NCI-H1105 treated with DMSO at 0.1 percent for 48 hours (cell line): ENCODE data around the gene TIMP1.
A peak's percentile ranks its signal among the peaks of the same experiment; 100 is the strongest.

Experiments used
- DNase-seq: peaks from one replicate; lab custom pipeline; 2025; lab: John Stamatoyannopoulos, UW

Gene TIMP1

DNA sequence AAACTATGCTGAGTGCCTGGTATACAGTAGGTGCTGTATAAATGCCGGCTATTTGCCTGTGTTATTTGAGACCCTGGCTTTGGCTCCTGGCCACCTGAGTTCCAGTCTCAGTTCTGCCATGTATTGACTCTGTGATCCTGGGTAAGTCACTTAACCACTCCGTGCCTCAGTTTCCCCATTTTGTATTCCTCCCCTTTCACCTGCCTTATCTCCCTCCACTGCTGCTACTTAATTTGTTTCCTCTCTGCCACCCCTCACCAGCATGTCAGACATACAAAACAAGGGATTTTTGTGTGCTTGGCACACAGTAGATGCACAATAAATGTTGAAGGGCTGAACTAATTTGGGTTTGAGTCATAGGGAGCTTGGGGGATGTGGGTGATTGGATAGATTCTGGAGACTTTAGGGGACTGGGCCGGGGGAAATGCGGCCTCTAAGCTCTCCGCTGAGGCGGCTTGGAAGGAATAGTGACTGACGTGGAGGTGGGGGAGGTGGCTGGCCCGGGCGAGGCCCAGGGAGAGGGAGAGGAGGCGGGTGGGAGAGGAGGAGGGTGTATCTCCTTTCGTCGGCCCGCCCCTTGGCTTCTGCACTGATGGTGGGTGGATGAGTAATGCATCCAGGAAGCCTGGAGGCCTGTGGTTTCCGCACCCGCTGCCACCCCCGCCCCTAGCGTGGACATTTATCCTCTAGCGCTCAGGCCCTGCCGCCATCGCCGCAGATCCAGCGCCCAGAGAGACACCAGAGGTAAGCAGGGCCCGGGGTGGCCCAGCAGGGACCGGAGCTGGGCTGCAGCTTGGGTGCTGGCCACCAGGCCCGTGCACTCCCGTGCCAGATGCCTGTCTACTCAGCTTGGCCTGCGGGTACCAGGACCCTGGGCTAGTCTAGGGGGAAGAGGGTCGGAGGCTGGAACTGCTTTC is at the start of gene TIMP1:
TSS of gene TIMP1 (plus strand) at position 706 of the 917 bp plus-strand sequence. CDS start 980 bp downstream, outside the sequence.
- no peak for DNase-seq

DNA sequence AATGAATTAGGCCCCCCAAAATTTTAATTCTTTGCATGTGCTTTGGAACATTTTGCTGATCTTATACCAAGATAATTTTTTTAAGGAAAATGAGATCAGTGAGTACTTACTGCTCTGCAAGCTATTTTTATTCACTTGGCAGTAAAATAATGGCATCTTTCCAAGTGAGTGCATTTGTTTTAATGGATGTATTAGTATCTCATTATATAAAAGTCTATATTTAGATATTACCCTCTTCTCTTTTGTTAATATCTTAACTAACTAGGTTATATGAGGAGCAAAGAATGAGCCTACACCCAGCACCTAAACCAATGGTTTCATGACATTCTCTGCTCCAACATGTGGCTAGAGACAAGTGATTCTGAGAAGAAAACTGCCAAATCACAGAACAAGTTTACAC is 42.4 kb upstream of the TIMP1 start:
- DNase-seq, result peak; percentile 1

DNA sequence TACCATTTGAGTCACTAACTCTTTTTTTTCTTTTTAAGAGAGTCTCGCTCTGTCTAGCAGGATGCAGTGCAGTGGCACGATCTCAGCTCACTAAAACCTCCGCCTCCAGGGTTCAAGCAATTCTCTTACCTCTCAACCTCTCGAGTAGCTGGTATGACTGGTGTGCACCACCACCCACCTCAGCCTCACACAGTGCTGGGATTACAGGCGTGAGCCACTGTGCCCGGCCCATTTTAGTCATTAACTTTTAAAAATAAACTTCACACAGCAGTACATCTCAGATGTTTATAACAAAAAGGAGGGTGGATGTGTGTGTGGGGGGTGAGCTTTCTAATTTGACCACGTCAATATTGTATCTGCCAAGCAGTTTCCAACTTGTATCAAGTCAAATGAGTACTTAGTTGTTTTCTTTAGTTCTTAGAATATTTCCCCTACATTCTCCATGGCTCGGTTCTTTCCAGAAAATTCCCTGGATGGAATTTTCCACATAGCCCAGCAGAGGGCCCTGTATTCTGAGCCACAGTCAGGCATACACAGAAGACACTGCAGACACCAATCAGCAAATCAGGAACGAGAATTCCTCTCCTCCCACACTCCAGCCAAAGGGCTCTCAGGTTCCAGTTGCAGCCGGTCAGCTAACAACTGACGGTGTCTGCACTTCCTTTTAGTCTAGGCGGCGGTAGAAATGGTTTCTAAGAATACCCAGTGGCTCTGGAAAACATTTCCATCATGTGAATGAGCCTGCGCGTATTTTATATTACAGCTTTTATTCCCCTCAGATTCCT is 41.3 kb upstream of the TIMP1 start:
- peak; percentile 77 for DNase-seq

DNA sequence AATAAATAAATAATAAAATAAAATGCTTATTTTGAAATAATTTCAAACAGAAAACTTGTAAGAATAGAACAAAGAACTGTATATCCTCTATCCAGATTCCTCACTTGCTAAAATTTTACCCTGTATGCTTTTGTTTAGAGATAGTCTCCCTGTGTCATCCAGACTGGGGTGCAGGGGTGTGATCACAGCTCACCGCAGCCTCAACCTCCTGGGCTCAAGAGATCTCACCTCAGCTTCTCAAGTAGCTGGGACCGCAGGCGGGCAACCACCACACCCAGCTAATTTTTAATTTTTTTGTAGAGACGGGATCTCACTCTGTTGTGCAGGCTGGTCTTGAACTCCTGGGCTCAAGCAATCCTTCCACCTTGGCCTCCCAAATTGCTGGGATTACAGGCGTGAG is 38.7 kb upstream of the TIMP1 start:
- DNase-seq, result no peak

DNA sequence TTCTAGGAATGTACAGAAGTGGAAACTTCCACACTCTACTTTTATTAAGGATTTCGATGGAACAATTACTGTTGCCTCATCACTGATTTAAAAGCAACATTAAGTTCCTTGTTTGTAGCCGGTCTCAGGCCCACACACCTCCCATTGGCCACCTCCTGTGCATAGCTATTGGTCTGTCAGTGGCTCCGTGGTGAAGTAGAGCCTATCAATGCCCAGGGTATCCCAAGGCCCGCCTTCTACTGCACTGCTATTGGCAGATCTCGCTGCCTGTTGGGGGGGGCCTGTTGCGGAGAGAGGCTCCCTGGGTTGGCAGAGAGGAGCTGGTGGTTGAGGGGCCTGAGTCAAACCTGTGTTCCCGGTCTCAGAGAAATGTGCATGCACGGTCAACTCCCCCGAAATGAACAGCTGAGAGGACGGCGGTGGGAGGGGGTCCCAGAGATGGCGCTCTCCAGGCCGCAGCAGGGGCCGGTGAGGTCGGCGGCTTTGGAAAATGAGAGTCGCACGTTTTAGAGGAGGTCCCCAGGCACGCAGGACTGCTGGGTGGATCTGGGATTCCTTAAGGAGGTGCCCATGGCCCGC is 26.1 kb upstream of the TIMP1 start:
- peak; percentile 89 for DNase-seq

DNA sequence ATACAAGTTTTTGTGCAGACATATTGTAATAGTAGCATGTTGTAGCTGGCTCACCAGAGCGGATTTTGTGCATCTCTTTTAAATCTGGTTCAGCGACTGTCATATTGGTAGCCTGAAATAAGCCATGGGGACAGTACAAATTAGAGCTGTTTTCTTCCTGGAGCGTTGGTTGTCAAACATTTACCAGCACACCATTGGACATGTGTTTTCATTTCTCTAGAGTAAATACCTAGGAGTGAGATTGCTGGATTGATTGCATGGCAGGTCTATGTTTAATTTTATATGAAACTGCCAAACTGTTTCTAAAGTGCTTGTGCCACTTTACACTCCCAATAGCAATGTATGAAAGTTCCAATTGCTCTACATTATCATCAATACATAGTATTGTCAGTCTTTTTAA is 23.8 kb upstream of the TIMP1 start:
- no peak for DNase-seq

DNA sequence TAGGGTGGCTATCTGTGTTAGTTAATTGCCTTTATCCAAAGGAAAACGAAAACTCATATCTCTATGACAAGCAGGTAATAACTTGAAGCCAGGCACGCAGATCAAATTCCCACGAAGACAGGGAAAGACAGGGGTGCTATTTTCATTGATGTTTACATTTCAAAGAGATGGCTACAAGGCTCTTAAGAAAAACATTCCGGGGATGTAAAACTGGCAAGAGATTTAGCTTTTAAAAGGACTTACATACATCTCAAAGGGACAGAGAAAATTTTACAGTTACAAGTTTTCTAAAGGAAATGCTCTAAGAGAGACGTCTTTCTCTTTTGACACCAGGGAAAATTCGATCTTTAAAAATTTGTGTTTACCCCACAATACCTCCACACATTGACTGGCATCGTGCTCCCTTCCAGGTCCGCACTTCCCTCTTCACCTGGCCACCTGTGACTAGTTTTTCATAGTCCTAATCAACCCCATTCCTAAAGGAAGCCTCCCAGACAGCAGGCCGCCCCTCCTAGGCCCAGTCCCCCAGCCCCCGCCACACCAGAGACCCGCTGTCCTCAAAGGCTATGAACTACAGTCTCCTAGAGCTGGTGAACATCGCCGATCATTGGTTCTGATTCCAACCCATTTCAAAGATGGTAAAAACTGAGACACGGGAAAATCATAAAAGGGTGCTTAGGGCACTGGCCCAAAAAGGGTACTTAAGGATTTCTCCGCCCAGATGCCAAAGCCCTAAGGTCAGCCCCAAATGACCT is 21.9 kb upstream of the TIMP1 start:
- no peak for DNase-seq

DNA sequence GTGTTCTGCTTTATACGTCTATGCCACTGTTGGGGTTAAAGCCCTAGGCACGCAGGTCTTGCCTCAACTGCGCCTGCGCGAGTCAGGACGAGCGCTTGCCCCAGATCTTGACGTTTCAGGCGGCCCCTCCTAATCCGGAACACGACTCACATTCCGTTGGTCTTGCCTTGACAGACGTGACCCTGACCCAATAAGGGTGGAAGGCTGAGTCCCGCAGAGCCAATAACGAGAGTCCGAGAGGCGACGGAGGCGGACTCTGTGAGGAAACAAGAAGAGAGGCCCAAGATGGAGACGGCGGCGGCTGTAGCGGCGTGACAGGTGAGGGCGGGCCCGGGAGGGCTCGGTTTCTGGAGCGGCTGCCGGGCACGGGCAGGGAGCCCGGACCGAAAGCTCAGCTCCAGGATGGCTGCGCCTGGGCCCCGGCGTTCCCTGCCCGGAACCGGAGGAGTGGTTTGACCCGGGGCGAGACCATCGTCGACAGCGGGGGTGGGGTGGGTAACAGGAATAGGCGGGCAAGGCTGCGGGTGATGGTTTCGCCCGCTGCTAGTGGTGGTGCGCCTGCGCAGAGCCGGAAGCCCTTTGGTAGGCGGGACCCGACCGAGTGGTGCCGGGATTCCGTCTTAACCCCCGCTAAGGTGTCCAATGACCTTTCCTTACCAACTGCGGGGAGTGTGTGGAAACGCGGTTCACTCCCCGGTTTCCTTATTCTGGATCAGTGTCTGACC is 21.1 kb upstream of the TIMP1 start, which contains the start of gene ARAF:
TSS of gene ARAF (plus strand) at position 272 of the 725 bp plus-strand sequence. CDS start 1,763 bp downstream, outside the sequence.
- peak; percentile 91 for DNase-seq

DNA sequence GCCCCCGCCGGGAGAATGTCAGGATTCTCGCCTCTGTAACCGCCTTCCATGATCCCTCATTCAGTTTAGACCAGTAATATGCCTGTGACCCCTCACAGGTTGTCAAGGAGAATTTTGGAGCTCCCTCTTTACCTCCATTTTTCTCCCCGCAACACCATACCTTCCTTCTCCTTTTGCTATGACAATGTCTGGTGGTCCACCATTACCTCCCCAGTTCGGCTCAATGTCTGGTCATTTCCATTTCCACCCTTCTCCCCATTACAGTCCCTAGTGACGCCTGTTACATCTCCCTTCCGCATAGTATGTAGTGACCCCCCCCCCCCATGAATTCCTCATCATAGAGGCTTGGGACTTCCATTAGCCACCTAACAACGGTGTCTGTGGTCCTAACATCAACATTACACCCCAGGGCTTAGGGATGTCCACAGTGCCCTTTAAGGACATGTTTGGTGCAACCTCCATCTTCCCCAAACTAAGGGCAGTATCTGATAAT is 20.5 kb upstream of the TIMP1 start:
- no peak for DNase-seq

DNA sequence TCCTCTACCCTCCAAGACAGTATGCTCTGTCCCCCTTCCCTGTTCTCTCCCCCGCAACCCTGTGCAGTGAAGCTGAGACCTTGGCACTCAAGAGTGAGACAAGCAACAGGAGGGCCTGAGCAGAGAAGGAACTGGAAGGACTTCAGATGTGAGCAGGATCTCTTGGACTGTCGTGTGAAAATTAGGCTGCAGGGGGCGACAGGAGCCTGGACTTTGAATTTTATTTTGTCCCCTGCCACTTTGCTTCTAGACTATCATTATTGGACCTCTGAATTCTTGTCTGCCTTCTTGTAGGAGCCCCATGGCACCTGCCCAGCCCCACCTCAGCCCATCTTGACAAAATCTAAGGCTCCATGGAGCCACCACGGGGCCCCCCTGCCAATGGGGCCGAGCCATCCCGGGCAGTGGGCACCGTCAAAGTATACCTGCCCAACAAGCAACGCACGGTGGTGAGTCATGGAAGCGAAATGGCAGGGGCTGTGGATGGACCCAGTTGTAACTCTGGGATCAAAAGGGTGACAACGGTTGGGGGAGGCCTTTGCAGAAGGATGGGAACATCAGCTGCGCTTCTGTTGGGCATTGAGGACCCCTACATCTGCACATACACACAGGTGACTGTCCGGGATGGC is 19.5 kb upstream of the TIMP1 start:
- no peak for DNase-seq

DNA sequence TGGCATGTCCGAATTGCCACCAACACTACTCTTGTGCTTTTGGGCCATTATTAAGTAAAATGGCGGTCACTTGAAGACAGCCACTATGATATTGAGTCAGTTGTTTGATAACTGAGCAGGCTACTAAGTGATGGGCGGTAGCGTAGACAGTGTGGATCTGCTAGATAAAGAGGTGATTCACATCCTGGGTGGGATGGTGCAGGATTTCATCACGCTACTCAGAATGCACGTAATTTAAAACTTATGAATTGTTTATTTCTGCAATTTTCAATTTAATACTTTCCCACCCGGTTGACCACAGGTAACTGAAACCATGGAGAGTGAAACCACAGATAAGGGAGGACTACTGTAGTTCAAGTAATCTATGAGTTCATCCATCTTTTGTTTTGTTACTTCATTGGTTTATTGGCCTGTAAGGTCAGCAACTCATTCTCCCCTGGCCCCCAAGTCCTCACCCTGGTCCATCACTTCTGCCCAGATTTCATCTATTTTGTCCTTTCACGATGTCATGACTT is 18.4 kb upstream of the TIMP1 start:
- no peak for DNase-seq

DNA sequence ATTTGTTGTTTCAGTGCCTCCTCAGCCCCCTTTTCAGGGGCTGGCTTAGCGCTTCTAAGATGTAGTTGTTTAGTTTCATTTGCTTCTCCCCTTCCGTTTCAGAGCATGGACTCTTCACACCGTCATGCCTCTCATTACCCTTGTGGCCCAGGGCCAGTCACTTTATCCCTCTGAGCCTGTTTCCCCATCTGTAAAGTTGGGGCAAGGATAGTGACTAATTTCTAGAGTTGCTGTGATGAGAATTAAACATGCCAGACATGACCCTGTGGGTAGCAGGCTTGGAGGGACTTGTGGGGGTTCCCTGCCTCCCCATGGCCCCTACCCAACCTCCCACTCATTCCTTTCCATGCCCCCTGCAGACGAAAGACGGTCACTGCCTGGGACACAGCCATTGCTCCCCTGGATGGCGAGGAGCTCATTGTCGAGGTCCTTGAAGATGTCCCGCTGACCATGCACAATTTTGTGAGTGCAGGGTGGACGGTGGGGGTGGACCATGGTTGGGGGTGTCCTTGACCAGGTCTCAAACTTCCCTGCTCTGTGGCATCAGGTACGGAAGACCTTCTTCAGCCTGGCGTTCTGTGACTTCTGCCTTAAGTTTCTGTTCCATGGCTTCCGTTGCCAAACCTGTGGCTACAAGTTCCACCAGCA is 17.7 kb upstream of the TIMP1 start:
- DNase-seq, result no peak

DNA sequence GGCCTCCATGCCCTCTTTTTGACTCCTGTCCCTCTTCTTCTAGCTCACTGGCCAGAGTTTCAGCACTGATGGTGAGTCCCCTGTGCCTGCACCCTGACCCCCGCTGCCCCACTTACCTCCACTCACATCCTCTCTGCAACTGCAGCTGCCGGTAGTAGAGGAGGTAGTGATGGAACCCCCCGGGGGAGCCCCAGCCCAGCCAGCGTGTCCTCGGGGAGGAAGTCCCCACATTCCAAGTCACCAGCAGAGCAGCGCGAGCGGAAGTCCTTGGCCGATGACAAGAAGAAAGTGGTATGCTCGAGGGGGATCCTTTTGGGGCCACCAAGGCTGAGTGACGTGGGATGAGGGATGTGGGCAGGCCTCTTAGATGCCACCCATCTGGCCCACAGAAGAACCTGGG is 15.4 kb upstream of the TIMP1 start:
- DNase-seq, result no peak

DNA sequence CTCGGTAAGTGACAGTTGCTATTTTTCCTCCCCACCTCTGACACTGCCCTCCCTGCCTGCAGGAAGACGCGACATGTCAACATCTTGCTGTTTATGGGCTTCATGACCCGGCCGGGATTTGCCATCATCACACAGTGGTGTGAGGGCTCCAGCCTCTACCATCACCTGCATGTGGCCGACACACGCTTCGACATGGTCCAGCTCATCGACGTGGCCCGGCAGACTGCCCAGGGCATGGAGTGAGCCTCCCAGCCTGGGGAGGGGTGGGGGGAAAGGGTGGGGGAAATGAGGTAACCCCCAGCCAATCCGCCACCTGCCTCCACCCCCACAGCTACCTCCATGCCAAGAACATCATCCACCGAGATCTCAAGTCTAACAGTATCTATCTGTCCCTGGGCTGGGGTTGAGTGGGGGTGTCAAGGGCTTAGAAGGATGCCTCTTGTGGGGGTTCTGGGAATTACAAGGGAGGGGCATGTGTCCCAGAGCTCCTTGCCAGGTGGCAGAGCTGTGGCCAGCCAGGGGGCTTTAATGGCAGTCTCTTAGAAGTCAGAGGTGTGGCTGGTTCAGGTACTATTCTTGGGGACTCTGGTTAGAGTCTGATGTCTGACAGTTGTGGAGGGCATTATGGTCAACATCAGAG is 13.5 kb upstream of the TIMP1 start:
- DNase-seq, result no peak

DNA sequence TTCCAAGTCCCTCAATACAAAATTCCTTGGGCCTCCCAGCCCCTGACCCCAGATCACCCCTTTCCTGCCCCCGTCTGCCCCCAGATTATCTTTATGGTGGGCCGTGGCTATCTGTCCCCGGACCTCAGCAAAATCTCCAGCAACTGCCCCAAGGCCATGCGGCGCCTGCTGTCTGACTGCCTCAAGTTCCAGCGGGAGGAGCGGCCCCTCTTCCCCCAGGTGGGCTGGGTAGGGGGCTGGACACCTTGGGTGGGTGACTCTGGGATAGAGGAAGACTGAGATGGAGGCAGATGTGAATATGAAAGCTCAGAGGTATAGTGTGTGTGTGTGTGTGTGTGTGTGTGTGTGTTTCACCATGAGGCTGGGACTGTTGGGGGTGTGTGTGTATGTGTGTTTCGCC is 11.4 kb upstream of the TIMP1 start:
- DNase-seq, result no peak

DNA sequence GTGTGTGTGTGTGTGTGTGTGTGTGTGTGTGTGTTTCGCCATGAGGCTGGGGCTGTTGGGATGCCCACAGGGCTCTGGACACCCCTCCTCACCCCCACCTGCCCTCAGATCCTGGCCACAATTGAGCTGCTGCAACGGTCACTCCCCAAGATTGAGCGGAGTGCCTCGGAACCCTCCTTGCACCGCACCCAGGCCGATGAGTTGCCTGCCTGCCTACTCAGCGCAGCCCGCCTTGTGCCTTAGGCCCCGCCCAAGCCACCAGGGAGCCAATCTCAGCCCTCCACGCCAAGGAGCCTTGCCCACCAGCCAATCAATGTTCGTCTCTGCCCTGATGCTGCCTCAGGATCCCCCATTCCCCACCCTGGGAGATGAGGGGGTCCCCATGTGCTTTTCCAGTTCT is 11.0 kb upstream of the TIMP1 start:
- no peak for DNase-seq

DNA sequence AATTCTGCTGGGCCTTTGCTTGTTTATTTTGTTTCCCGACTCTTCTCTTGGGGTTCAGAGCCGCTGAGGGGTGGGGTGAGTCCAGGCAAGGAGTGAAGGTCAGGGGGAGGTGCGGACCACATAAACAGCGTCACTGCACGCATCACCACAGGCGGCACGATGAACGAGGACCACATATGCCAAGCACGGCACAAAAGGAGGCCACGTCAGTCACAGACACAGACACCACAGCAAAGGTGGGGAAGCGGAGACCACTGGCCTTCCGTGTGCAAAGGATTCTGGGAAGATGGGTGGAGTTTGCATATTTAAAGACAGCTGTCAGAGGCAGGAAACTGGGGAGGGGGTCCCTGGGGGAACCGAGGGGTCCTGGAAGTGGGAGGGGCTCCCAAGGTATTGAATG is 10.3 kb upstream of the TIMP1 start:
- DNase-seq, result no peak

DNA sequence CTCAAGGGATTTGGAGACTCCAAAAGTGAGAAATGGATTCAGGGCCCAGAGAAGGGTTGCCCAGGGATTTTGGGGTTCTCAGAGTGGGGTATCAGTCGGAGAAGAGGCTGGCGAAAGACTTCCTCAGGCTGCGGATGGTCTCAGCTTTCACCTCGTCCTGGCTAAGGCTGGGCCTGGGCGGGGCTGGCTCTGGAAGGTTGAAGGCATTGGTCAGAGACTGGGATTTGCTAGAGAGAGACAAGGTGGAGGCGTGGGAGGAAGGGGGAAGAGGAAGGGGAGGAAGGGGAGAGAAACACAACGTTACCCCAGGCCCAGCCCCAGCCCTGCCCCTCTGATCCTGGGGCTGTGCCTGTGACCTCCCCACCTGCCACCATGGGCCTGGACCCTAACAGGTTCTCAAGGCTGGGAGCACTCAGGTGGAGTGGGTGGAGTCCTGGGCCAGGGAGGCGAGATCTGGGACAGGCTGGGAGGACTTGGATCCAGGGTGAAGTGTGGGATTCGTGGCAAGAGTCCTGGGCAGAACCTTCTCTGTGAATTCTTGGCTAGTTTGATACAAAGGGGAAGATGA is 9.4 kb upstream of the TIMP1 start:
- no peak for DNase-seq
